Skeletal muscle tissue (tissue), 4 donors: ENCODE results near the gene KCNK3. TPM values are rescaled to one million over a fixed set of nuclear protein-coding genes. Genes with fewer than 3 reads are reported as not detected.
"Not testable (repeated sequence)": the region's sequence is repeated elsewhere in the genome, so short reads cannot be mapped to it uniquely, and the experiment has no call there.

ENCODE experiments used
- H3K27ac ChIP-seq: one replicate; pipeline ENCODE4 v1.7.0; 2013; ENCODE audit warnings: mild to moderate bottlenecking, low read depth, low read length, inconsistent platforms
- H3K27me3 ChIP-seq, 3 donors: one replicate each; pipeline ENCODE4 v1.7.0; 2013; ENCODE audit warnings: low read length in 3 of 3; ENCODE audit not compliant: control insufficient read depth in 3 of 3, insufficient read depth in 3 of 3
- H3K36me3 ChIP-seq, 3 donors: one replicate each; pipeline ENCODE4 v1.7.0; 2013; ENCODE audit warnings: low read length in 3 of 3; ENCODE audit not compliant: control insufficient read depth in 3 of 3, insufficient read depth in 3 of 3
- H3K4me1 ChIP-seq, 3 donors: one replicate each; pipeline ENCODE4 v1.7.0; 2013; ENCODE audit warnings: low read length in 3 of 3, mild to moderate bottlenecking in 3 of 3; ENCODE audit not compliant: control insufficient read depth in 3 of 3, insufficient read depth in 3 of 3
- H3K4me3 ChIP-seq, 3 donors: one replicate each; pipeline ENCODE4 v1.7.0; 2013; ENCODE audit warnings: low read length in 3 of 3
- H3K9ac ChIP-seq, 3 donors: one replicate each; pipeline ENCODE4 v1.7.0; 2013; ENCODE audit warnings: low read length in 3 of 3, mild to moderate bottlenecking in 3 of 3, moderate library complexity in 2 of 3, low read depth in 1 of 3
- H3K9me3 ChIP-seq, 3 donors: one replicate each; pipeline ENCODE4 v1.7.0; 2013; ENCODE audit warnings: low read length in 3 of 3; ENCODE audit not compliant: control insufficient read depth in 3 of 3
- total RNA-seq: library from RNA; depleted of rRNA; stranded (reverse); fragments of >200 nt; gene quantifications from one replicate; pipeline ENCODE4 v1.2.3, GENCODE V29; 2014
- donor health status: Osteomylitis.

The KCNK3 gene
- total RNA-seq, 1 donor from 2014 or later: 0.52 TPM

GRCh38 chr2:26758790-26759321 is 66.3 kb downstream of the KCNK3 start:
- Histone ChIP-seq H3K9ac (no peak overlapping the region), H3K27me3 (no peaks in the 10 kb centered on the region), H3K4me3 (peak overlapping the region in 1 of 3 donors; percentile 54), H3K4me1 (peaks cover 9 to 16% (median 9%) of the 10 kb centered on the region in 3 donors), H3K9me3 (no peaks in the 10 kb centered on the region), H3K27ac (no peak overlapping the region), H3K36me3 (no peaks in the 10 kb centered on the region)

GRCh38 chr2:26759845-26760244 is 67.3 kb downstream of the KCNK3 start:
- no peak overlapping the region for H3K9ac ChIP-seq
- H3K36me3 ChIP-seq: no peaks in the 10 kb centered on the region
- H3K4me3 ChIP-seq: no peak overlapping the region
- H3K9me3 ChIP-seq: no peaks in the 10 kb centered on the region
- H3K4me1 ChIP-seq: peaks cover 13 to 20% (median 15%) of the 10 kb centered on the region in 3 donors
- no peaks in the 10 kb centered on the region for H3K27me3 ChIP-seq
- no peak overlapping the region for H3K27ac ChIP-seq

DNA sequence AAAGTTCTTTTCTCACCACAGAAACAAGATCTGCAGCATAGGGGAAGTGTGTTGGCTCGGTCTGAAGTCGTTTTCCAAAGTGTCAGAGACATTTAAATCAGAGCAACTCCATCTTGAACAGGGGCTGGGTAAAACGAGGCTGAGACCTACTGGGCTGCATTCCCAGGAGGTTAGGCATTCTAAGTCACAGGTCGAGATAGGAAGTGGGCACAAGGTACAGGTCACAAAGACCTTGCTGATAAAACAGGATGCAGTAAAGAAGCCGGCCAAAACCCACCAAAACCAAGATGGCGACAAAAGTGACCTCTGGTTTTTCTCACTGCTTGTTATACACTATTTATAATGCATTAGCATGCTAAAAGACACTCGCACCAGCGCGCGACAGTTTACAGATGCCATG is 68.5 kb downstream of the KCNK3 start:
- H3K9ac ChIP-seq, H3K27ac ChIP-seq, H3K27me3 ChIP-seq, H3K36me3 ChIP-seq, H3K9me3 ChIP-seq, H3K4me3 ChIP-seq: not testable (repeated sequence)
- peaks cover 24 to 32% (median 24%) of the 10 kb centered on the region in 3 donors for H3K4me1 ChIP-seq

GRCh38 chr2:26763019-26763418 is 70.5 kb downstream of the KCNK3 start:
- Histone ChIP-seq H3K4me1 (peaks cover 23 to 46% (median 35%) of the 10 kb centered on the region in 3 donors), H3K9me3 (no peaks in the 10 kb centered on the region), H3K9ac (no peak overlapping the region), H3K36me3 (no peaks in the 10 kb centered on the region), H3K27me3 (no peaks in the 10 kb centered on the region), H3K27ac (no peak overlapping the region), H3K4me3 (no peak overlapping the region)

DNA sequence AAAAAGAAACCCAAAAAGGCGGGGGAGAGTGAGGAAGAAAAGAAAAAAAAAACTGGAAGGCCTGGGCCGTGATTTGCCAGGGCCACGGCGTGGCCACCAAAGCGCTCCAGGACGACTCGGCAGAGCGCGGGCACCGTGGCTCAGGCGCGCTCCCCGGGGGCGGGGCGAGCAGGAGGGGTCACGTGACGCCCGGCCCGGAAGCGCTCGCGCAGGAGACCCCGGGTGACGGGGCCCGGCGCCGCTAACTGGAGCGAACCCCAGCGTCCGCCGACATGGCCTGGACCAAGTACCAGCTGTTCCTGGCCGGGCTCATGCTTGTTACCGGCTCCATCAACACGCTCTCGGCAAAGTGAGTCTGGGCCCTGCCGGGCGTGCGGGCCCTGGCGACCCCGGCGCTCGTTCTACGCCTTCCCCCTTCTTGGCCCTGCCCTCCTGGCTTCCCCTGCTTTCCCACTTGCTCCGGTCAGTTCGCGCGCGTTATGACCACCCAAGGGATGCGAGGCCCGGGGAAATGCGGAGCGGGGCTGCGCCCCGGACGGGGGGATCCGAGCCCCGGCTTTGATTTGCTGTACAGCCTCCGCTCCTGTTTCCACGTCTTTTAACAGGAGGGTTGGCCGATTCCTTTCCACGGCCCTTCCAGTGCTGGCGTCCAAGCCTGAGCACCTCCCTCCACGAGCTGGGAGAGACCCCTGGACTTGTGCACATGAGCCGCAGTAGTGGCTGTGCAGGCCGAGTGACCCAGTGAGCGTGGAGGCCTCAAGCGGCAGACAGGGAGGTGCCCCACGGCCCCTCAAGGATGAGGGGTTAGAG is 71.8 kb downstream of the KCNK3 start, which contains the start of gene SLC35F6:
Gene SLC35F6, plus strand, starts transcription at position 207 of the 810 bp plus-strand sequence. Its CDS starts 66 bp downstream, at position 273.
- H3K4me1 ChIP-seq: peaks cover 20 to 43% (median 34%) of the 10 kb centered on the region in 3 donors
- H3K36me3 ChIP-seq: no peaks in the 10 kb centered on the region
- H3K27ac ChIP-seq: peak within 1 kb of the TSS; percentile 81
- no peaks in the 10 kb centered on the region for H3K27me3 ChIP-seq
- no peaks in the 10 kb centered on the region for H3K9me3 ChIP-seq
- peak within 1 kb of the TSS; percentile 81 to 96 (median 91) for H3K4me3 ChIP-seq
- H3K9ac ChIP-seq: peak within 1 kb of the TSS; percentile 94 to 97 (median 96)

DNA sequence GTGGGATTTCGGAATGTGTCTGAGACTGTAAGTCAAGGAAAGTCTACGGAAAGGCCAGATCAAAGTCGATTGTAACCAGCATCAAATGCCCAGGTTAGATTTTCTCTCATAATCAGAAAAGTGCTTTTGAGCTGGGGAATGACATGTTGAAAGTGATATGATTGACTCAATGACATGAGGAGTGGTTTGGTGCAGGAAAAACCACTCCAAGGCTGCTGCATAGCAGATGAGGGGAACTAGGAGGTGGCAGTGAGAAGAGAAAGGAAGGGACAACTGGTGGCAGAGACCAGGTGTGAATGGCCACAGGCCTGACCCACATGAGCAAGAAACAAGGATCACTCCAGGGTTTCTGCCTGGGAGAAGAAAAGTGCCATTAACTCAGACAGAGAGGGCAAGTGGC is 72.4 kb downstream of the KCNK3 start:
- H3K27me3 ChIP-seq: no peaks in the 10 kb centered on the region
- peak overlapping the region; percentile 81 to 96 (median 91) for H3K4me3 ChIP-seq
- no peaks in the 10 kb centered on the region for H3K36me3 ChIP-seq
- H3K27ac ChIP-seq: peak overlapping the region; percentile 81
- H3K9ac ChIP-seq: peak overlapping the region; percentile 94 to 97 (median 96)
- peaks cover 26 to 49% (median 40%) of the 10 kb centered on the region in 3 donors for H3K4me1 ChIP-seq
- no peaks in the 10 kb centered on the region for H3K9me3 ChIP-seq

DNA sequence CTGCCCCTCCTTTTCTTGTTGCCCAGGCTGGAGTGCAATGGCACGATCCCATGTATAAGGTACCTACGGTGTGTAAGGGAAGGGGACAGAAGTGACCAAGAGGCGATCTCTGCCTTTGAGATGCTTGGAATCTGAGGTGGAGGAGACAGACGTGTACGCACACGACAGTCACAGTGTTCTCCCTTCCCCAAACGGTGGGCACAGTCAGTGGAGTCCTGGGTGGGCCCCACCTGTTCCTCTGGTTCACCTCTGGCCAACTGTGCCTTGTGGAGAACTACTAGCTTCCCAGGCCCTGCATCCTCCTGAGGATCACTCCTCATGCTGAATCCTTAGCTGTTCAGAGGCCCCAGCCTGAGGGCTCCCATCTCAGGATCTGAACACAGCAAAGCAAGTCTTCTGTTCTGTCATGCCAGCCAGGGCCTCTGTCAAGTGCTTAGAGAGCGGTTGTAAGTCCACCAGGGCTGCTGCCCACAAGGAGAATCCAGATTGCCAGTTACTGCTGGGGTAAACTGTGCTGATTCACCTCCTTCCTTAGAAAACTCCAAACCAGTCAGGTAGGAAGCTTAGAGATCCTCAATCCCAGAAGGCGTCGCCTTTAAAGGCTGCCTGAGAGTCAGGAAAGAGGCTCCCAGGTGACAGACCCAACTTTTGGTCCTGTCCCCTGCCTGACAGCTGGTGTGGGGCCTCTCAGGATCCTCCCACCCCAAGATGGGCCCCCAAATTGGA is 73.1 kb downstream of the KCNK3 start:
- H3K4me3 ChIP-seq: peak overlapping the region; percentile 81 to 96 (median 91)
- no peaks in the 10 kb centered on the region for H3K9me3 ChIP-seq
- H3K27me3 ChIP-seq: no peaks in the 10 kb centered on the region
- H3K27ac ChIP-seq: peak overlapping the region; percentile 29
- H3K9ac ChIP-seq: peak overlapping the region; percentile 94 to 97 (median 96)
- H3K36me3 ChIP-seq: no peaks in the 10 kb centered on the region
- H3K4me1 ChIP-seq: peaks cover 33 to 56% (median 48%) of the 10 kb centered on the region in 3 donors

GRCh38 chr2:26767129-26767528 is 74.6 kb downstream of the KCNK3 start:
- Histone ChIP-seq H3K9ac (no peak overlapping the region), H3K9me3 (no peaks in the 10 kb centered on the region), H3K4me3 (no peak overlapping the region), H3K4me1 (peaks cover 48 to 71% (median 63%) of the 10 kb centered on the region in 3 donors), H3K36me3 (no peaks in the 10 kb centered on the region), H3K27me3 (no peaks in the 10 kb centered on the region), H3K27ac (peak overlapping the region; percentile 30)

DNA sequence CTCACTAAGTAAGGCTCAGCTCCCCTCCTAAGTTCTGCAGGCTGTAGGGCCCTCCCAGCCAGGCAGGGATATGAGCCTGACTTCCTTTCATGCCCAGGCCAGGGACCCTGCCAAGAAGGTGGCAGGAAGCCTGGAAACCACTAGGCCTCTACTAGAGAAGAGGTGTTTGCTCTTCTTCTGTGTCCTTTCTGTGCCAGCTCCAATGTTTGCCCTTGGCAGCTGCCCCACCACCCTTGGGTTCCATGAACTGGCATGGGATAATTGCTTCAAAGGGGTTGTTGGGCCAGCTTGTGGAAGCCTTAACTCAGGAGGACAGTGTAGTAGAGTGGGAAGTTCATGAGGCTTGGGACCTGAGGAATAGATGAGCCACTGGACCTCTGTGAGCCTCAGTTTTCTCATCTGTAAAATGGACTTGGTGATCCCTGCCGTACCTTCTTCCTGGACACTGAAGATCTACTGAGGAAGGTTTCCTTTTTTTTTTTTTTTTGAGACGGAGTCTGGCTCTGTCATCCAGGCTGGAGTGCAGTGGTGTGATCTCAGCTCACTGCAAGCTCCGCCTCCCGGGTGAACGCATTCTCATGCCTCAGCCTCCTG is 75.5 kb downstream of the KCNK3 start:
- Histone ChIP-seq H3K36me3 (no peaks in the 10 kb centered on the region), H3K9ac (no peak overlapping the region), H3K27me3 (no peaks in the 10 kb centered on the region), H3K27ac (no peak overlapping the region), H3K4me3 (no peak overlapping the region), H3K4me1 (peaks cover 57 to 80% (median 71%) of the 10 kb centered on the region in 3 donors), H3K9me3 (no peaks in the 10 kb centered on the region)
